A549 (cell line): ENCODE measurements around the gene PHPT1. TPM values are rescaled to one million over a fixed set of nuclear protein-coding genes. Genes with fewer than 3 reads are reported as not detected.

Experiments used
- ATAC-seq, 2 experiments: fragments of 200-7000 bp in 1 of 2; fragments of >200 bp in 1 of 2; cut with Nextera tagmentation in 1 of 2; cut with Tn5 transposase in 1 of 2; 3 replicates each; pipeline versions ENCODE4 v1.8.0 to v1.9.1; 2018 to 2020; ENCODE audit warnings: mild to moderate bottlenecking in 1 of 2, moderate library complexity in 1 of 2
- CTCF ChIA-PET: fragments of 300-600 bp; sonication (Branson Sonifier 250); formaldehyde crosslinking; extraction: SDS; loops from one replicate; lab custom pipeline; 2021; ENCODE audit warnings: antibody characterized with exemption, inconsistent platforms; lab: Yijun Ruan, JAX
- POLR2A ChIA-PET: fragments of 350-600 bp; formaldehyde crosslinking; extraction: SDS; loops from one replicate; lab custom pipeline; 2021; ENCODE audit warnings: antibody characterized with exemption, inconsistent platforms; lab: Yijun Ruan, JAX
- DNase-seq, 2 experiments: peaks; one replicate each; pipeline versions ENCODE4 v3.0.0 to v3.0.0-alpha.2; 2011 to 2016; ENCODE audit warnings: low read depth in 1 of 2, low spot score in 1 of 2
- FAIRE-seq: peaks from 2 replicates; lab custom pipeline; 2011; peaks lifted over from hg19 to GRCh38; lab: Jason Lieb, UNC
- H3K27ac ChIP-seq, 2 experiments: fragments of >200 bp; sonication (Bioruptor Twin); formaldehyde crosslinking; 3 replicates each; pipeline ENCODE4 v1.5.1; 2016 to 2017
- H3K4me1 ChIP-seq: fragments of >200 bp; sonication (Bioruptor Twin); formaldehyde crosslinking; 3 replicates; pipeline ENCODE4 v1.6.1; 2016
- H3K4me2 ChIP-seq: fragments of >200 bp; sonication (Bioruptor Twin); formaldehyde crosslinking; 3 replicates; pipeline ENCODE4 v1.6.1; 2016
- H3K4me3 ChIP-seq: fragments of >200 bp; sonication (Bioruptor Twin); formaldehyde crosslinking; 3 replicates; pipeline ENCODE4 v1.5.1; 2016
- H3K9me3 ChIP-seq: fragments of >200 bp; sonication (Bioruptor Twin); formaldehyde crosslinking; 3 replicates; pipeline ENCODE4 v1.6.1; 2016
- CBX2 ChIP-seq: fragments of 200-600 bp; sonication (generic); IDR thresholded peaks from 2 replicates; pipeline ENCODE4 v1.6.1; 2016; ENCODE audit warnings: low read depth, mild to moderate bottlenecking, borderline replicate concordance
- CHD4 ChIP-seq: fragments of 200-600 bp; sonication (generic); IDR thresholded peaks from 2 replicates; pipeline ENCODE4 v1.6.1; 2016; ENCODE audit warnings: antibody characterized with exemption, mild to moderate bottlenecking, borderline replicate concordance
- EHF ChIP-seq: fragments of 250-450 bp; sonication (Bioruptor Pico); IDR thresholded peaks from 2 replicates; pipeline ENCODE4 v1.5.0; 2020; ENCODE audit warnings: mild to moderate bottlenecking
- EHMT2 ChIP-seq: fragments of 200-600 bp; sonication (generic); IDR thresholded peaks from 2 replicates; pipeline ENCODE4 v1.6.1; 2016; ENCODE audit warnings: antibody characterized with exemption, low read depth, mild to moderate bottlenecking, moderate library complexity
- FOSL2 ChIP-seq, 2 experiments: fragments of 450-650 bp in 1 of 2; fragments of >200 bp in 1 of 2; sonication (Bioruptor Twin) in 1 of 2; formaldehyde crosslinking; IDR thresholded peaks; 2 replicates each; pipeline versions ENCODE4 v1.5.0 to v1.6.1; 2016 to 2020; ENCODE audit warnings: mild to moderate bottlenecking in 1 of 2, moderate library complexity in 1 of 2
- JUNB ChIP-seq: fragments of >200 bp; sonication (Bioruptor Twin); formaldehyde crosslinking; IDR thresholded peaks from 2 replicates; pipeline ENCODE4 v1.6.1; 2016
- KDM5A ChIP-seq: fragments of 200-600 bp; sonication (generic); IDR thresholded peaks from 2 replicates; pipeline ENCODE4 v1.6.1; 2016; ENCODE audit warnings: antibody characterized with exemption, mild to moderate bottlenecking
- NFE2L2 ChIP-seq: fragments of 150-350 bp; conservative IDR thresholded peaks from 2 replicates; pipeline ENCODE4 v1.6.1; 2014; ENCODE audit warnings: low read length
- POLR2AphosphoS2 ChIP-seq: conservative IDR thresholded peaks from 2 replicates; pipeline ENCODE4 v1.6.1; 2012; ENCODE audit warnings: low read length, improper control_type of control experiment, inconsistent platforms
- RAD21 ChIP-seq, 2 experiments: fragments of >200 bp in 1 of 2; sonication (Bioruptor Twin) in 1 of 2; formaldehyde crosslinking in 1 of 2; IDR thresholded peaks in 1 of 2; conservative IDR thresholded peaks in 1 of 2; 2 replicates in 1 of 2; 3 replicates in 1 of 2; pipeline ENCODE4 v1.6.1; 2012 to 2018; ENCODE audit warnings: inconsistent platforms in 1 of 2
- SREBF2 ChIP-seq: fragments of 450-650 bp; IDR thresholded peaks from 2 replicates; pipeline ENCODE4 v1.6.1; 2014; ENCODE audit warnings: mild to moderate bottlenecking, moderate library complexity
- ZFP36 ChIP-seq: fragments of 450-650 bp; IDR thresholded peaks from 2 replicates; pipeline ENCODE4 v1.6.1; 2014; ENCODE audit warnings: borderline replicate concordance; ENCODE audit not compliant: partially characterized antibody
- WGBS: methylation state at CpG from one replicate; pipeline ENCODE4 v1.1.6; 2017; ENCODE audit errors: missing lambda C conversion rate; 5-methylcytosine and 5-hydroxymethylcytosine counted together
- polyA plus RNA-seq, 4 experiments: library from polyadenylated mRNA; depleted of rRNA in 3 of 4; stranded (reverse); fragments of >200 nt; fragmentation: RNase III in 1 of 4; extraction: RNeasy Plus Mini Kit Qiagen cat#74134 plus additional on column Dnase treatment in 1 of 4; gene quantifications; 2 replicates in 3 of 4; 3 replicates in 1 of 4; pipeline ENCODE4 v1.2.3, GENCODE V29; 2011 to 2017
- TF ChIP-seq, protein P1 (sequence below): fragments of >200 bp; sonication (Bioruptor Twin); formaldehyde crosslinking; IDR thresholded peaks from 3 replicates; pipeline ENCODE4 v1.5.1; 2016
- TF ChIP-seq, protein P2 (sequence below): fragments of 150-350 bp; IDR thresholded peaks from 2 replicates; pipeline ENCODE4 v1.6.1; 2014; ENCODE audit warnings: low read depth, mild to moderate bottlenecking, low read length
- TF ChIP-seq, protein P3 (sequence below): IDR thresholded peaks from 2 replicates; pipeline ENCODE4 v1.6.1; 2012
- TF ChIP-seq, protein P4 (sequence below): fragments of 450-650 bp; IDR thresholded peaks from 2 replicates; pipeline ENCODE4 v1.6.1; 2014; ENCODE audit warnings: antibody characterized with exemption

PHPT1 gene
- polyA plus RNA-seq, 2 of the 4 experiments (the other 2 are of a cell fraction), result 123 to 234 TPM

DNA sequence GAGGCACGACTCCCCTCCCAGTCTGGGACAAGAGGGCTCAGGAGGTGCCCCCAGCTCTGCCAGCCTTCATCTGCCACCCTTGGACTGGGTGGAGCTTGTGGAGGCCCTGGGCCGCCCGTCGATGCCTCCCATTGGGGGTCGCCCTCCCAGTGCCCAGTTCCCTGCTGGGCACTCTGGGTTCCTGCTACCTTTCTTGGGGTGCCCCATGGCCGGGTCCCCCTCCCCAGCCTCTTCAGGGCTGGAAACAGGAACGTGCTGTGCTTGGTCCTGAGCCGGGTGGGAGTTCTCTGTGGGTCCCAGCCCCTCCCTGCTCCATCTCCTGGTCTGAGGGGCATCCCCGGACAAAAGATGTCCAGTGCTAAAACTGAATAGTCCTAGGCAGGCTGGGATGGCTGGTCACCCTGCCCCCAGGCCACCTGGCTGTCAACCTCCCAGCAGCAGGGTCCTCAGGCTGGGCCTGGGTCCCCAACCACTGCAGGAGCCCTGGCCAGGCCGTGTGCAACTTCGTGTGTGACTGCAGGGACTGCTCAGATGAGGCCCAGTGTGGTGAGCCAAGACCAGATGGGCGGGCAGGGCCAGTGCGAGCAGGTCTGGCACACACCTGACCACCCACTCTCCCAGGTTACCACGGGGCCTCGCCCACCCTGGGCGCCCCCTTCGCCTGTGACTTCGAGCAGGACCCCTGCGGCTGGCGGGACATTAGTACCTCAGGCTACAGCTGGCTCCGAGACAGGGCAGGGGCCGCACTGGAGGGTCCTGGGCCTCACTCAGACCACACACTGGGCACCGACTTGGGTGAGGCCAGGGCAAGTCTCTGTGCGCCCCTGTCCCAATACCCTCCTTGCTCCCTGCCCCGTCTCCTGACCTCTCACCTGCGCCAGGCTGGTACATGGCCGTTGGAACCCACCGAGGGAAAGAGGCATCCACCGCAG, 3.7 kb downstream of the PHPT1 start (continued):
- TF ChIP-seq, protein P1, sequence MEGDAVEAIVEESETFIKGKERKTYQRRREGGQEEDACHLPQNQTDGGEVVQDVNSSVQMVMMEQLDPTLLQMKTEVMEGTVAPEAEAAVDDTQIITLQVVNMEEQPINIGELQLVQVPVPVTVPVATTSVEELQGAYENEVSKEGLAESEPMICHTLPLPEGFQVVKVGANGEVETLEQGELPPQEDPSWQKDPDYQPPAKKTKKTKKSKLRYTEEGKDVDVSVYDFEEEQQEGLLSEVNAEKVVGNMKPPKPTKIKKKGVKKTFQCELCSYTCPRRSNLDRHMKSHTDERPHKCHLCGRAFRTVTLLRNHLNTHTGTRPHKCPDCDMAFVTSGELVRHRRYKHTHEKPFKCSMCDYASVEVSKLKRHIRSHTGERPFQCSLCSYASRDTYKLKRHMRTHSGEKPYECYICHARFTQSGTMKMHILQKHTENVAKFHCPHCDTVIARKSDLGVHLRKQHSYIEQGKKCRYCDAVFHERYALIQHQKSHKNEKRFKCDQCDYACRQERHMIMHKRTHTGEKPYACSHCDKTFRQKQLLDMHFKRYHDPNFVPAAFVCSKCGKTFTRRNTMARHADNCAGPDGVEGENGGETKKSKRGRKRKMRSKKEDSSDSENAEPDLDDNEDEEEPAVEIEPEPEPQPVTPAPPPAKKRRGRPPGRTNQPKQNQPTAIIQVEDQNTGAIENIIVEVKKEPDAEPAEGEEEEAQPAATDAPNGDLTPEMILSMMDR, result no peak
- TF ChIP-seq EHF, result no peak
- no peak for TF ChIP-seq JUNB

DNA sequence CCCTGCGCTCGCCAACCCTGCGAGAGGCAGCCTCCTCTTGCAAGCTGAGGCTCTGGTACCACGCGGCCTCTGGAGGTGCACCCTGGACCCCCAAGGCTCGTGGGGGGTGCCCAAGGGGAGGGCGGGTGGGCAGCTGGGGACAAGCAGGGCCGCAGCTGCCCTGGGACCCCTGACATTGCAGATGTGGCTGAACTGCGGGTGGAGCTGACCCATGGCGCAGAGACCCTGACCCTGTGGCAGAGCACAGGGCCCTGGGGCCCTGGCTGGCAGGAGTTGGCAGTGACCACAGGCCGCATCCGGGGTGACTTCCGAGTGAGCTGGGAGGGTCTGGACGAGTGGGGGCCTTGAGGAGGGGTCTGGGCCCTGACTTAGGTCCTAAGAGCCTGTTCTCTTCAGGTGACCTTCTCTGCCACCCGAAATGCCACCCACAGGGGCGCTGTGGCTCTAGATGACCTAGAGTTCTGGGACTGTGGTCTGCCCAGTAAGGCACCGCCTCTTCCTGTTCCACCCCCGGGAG, 4.4 kb downstream of the PHPT1 start:
- ChIA-PET CTCF (interaction anchor here (0.7 to 2.3 kb wide), 6 partner anchors 9 to 94 kb away, joined by 3 to 8 read pairs (median 4); partner anchors contain the start of gene AJM1), POLR2A (interaction anchor here (0.6 kb wide), 1 partner anchor 31 kb away, joined by 3 read pairs; no protein-coding TSS in a partner anchor)

DNA sequence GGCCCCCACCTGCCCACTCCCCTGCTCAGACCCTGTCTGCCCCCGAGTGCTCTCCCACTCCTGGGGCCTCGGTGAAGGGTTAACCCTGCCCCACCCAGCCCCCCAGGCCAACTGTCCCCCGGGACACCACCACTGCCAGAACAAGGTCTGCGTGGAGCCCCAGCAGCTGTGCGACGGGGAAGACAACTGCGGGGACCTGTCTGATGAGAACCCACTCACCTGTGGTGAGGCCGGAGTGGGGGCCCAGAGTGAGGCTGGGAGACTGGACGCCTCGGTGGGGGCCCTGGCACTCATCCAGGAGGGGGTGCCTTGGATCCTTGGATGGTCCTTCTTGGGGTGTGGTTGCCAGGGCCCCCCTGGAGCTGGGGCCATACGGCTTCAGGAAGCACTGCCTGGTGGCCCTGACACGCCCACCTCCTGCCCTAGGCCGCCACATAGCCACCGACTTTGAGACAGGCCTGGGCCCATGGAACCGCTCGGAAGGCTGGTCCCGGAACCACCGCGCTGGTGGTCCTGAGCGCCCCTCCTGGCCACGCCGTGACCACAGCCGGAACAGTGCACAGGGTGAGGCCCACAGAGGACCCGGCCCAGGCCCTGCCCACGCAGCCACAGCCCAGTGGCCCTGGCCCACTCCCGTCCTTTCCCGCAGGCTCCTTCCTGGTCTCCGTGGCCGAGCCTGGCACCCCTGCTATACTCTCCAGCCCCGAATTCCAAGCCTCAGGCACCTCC, 5.1 kb downstream of the PHPT1 start:
- DNase-seq, result no peak

More for the DNA sequence above, 4.4 kb downstream of the PHPT1 start:
- Histone ChIP-seq H3K27ac (peak overlapping the region in 1 of 2 experiments; percentile 51; a peak in 2 of 6 replicates), H3K4me3 (no peak overlapping the region), H3K4me1 (peaks cover 64% of the 10 kb centered on the region), H3K9me3 (no peaks in the 10 kb centered on the region), H3K4me2 (no peak overlapping the region)
- FAIRE-seq, result no peak
- ATAC-seq, result no peak
- DNase-seq, result no peak
- TF ChIP-seq CBX2 (no peak), RAD21 (conservative IDR thresholded peaks at IDR 0.05 in 1 of 2, IDR thresholded peaks at IDR 0.05 in 1 of 2) (peak in 1 of 2 experiments; percentile 29; a peak in 1 of 5 replicates), NFE2L2 (no peak)
- 88% methylated on average over 7 of the region's 18 CpGs for WGBS

More for the DNA sequence above, 5.1 kb downstream of the PHPT1 start:
- peak overlapping the region in 1 of 2 experiments; percentile 51; a peak in 2 of 6 replicates for H3K27ac ChIP-seq
- no peak for TF ChIP-seq POLR2AphosphoS2
- no peak for TF ChIP-seq FOSL2 (IDR thresholded peaks at IDR 0.05)
- TF ChIP-seq FOSL2 (CRISPR knock-in tag; IDR thresholded peaks at IDR 0.05), result no peak
- TF ChIP-seq, protein P2, sequence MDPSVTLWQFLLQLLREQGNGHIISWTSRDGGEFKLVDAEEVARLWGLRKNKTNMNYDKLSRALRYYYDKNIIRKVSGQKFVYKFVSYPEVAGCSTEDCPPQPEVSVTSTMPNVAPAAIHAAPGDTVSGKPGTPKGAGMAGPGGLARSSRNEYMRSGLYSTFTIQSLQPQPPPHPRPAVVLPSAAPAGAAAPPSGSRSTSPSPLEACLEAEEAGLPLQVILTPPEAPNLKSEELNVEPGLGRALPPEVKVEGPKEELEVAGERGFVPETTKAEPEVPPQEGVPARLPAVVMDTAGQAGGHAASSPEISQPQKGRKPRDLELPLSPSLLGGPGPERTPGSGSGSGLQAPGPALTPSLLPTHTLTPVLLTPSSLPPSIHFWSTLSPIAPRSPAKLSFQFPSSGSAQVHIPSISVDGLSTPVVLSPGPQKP, result no peak
- TF ChIP-seq, protein P3, sequence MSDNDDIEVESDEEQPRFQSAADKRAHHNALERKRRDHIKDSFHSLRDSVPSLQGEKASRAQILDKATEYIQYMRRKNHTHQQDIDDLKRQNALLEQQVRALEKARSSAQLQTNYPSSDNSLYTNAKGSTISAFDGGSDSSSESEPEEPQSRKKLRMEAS, result no peak
- no peak for TF ChIP-seq ZFP36
- TF ChIP-seq EHMT2, result no peak
- no peak for TF ChIP-seq SREBF2
- no peak for TF ChIP-seq KDM5A
- TF ChIP-seq, protein P4, sequence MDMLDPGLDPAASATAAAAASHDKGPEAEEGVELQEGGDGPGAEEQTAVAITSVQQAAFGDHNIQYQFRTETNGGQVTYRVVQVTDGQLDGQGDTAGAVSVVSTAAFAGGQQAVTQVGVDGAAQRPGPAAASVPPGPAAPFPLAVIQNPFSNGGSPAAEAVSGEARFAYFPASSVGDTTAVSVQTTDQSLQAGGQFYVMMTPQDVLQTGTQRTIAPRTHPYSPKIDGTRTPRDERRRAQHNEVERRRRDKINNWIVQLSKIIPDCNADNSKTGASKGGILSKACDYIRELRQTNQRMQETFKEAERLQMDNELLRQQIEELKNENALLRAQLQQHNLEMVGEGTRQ, result no peak
- TF ChIP-seq CHD4, result no peak
- FAIRE-seq, result no peak
- H3K4me3 ChIP-seq, result no peak overlapping the region
- H3K4me1 ChIP-seq, result peaks cover 70% of the 10 kb centered on the region
- WGBS, result 86% methylated on average over 20 of the region's 30 CpGs
- no peak overlapping the region for H3K4me2 ChIP-seq
- ChIA-PET CTCF (interaction anchor here (1.2 to 2.3 kb wide), 5 partner anchors 8 to 71 kb away, joined by 3 to 8 read pairs (median 6); partner anchors contain the start of gene AJM1), POLR2A (interaction anchor here (0.6 kb wide), 1 partner anchor 30 kb away, joined by 3 read pairs; no protein-coding TSS in a partner anchor)
- no peaks in the 10 kb centered on the region for H3K9me3 ChIP-seq
- no peak for ATAC-seq
